IMR-90 (cell line): ENCODE data around the gene LRCH3.

ENCODE experiments used
- CEBPB ChIP-seq: IDR thresholded peaks from 2 replicates; pipeline ENCODE4 v1.6.1; 2012; ENCODE audit warnings: low read depth, low read length, improper control_type of control experiment
- CHD1 ChIP-seq: IDR thresholded peaks from 2 replicates; pipeline ENCODE4 v1.6.1; 2012; ENCODE audit warnings: low read depth, low read length, improper control_type of control experiment
- CTCF ChIP-seq: conservative IDR thresholded peaks from 2 replicates; pipeline ENCODE4 v1.5.1; 2012; ENCODE audit warnings: mild to moderate bottlenecking, low read depth, low read length, improper control_type of control experiment
- ELK1 ChIP-seq: fragments of 150-350 bp; IDR thresholded peaks from 2 replicates; pipeline ENCODE4 v1.6.1; 2016; ENCODE audit warnings: low read depth, mild to moderate bottlenecking, low read length, moderate library complexity, borderline replicate concordance
- FOS ChIP-seq: fragments of 150-350 bp; IDR thresholded peaks from 2 replicates; pipeline ENCODE4 v1.6.1; 2016; ENCODE audit warnings: low read depth, low read length
- MAFK ChIP-seq: IDR thresholded peaks from 2 replicates; pipeline ENCODE4 v1.6.1; 2012; ENCODE audit warnings: low read depth, low read length, improper control_type of control experiment
- MAZ ChIP-seq: IDR thresholded peaks from 2 replicates; pipeline ENCODE4 v1.6.1; 2012; ENCODE audit warnings: low read depth, mild to moderate bottlenecking, low read length, improper control_type of control experiment, moderate library complexity, borderline replicate concordance
- POLR2A ChIP-seq: IDR thresholded peaks from 2 replicates; pipeline ENCODE4 v1.6.1; 2012; ENCODE audit warnings: mild to moderate bottlenecking, low read depth, low read length
- RFX5 ChIP-seq: IDR thresholded peaks from 2 replicates; pipeline ENCODE4 v1.8.0; 2012; ENCODE audit warnings: low read depth, mild to moderate bottlenecking, low read length, moderate library complexity
- SMC3 ChIP-seq: fragments of 150-350 bp; IDR thresholded peaks from 2 replicates; pipeline ENCODE4 v1.6.1; 2016; ENCODE audit warnings: low read depth, mild to moderate bottlenecking, antibody characterized with exemption, low read length, moderate library complexity

- peak; percentile 6; the same call in 1 of the 2 replicates for TF ChIP-seq SMC3
- TF ChIP-seq CTCF = peak; percentile 46
- no peak for TF ChIP-seq CHD1
- no peak; the same call in none of the 2 replicates for TF ChIP-seq POLR2A
- no peak for TF ChIP-seq RFX5
- TF ChIP-seq CEBPB = no peak
- TF ChIP-seq ELK1 = no peak
- peak; percentile 66; the same call in 1 of the 2 replicates for TF ChIP-seq MAZ
- no peak for TF ChIP-seq MAFK
- no peak for TF ChIP-seq FOS
These were observed 41.3 kb upstream of the LRCH3 start, which contains the start of gene FYTTD1 for GRCh38 chr3:197749601-197750395.
